Activated T-helper 1 cell treated with anti-CD3 and anti-CD28 coated beads, Interleukin-12 subunit alpha, Interleukin-12 subunit beta, Interleukin-2, Interleukin-4 antibody, amounts not matched to agents 30 ng/mL and 10 ng/mL and 1 ng/mL, durations not matched to agents 14 hours and 24 hours and 36 hours (primary cell): ENCODE data around the gene TMEM129. TPM values are rescaled to one million over a fixed set of nuclear protein-coding genes. Genes with fewer than 3 reads are reported as not detected.

ENCODE experiments used
- DNase-seq: peaks from one replicate; pipeline ENCODE4 v3.0.0; 2021; ENCODE audit warnings: low spot score
- H3K27ac Mint-ChIP-seq: one replicate; pipeline ENCODE4 v1.8.0; 2021; ENCODE audit warnings: mild to moderate bottlenecking, mixed read lengths
- H3K27me3 Mint-ChIP-seq: one replicate; pipeline ENCODE4 v1.8.0; 2022; ENCODE audit warnings: mild to moderate bottlenecking, moderate library complexity, mixed read lengths; ENCODE audit not compliant: insufficient read depth
- H3K36me3 Mint-ChIP-seq: one replicate; pipeline ENCODE4 v1.8.0; 2021; ENCODE audit warnings: low read depth, mixed read lengths
- H3K4me1 Mint-ChIP-seq: one replicate; pipeline ENCODE4 v1.8.0; 2021; ENCODE audit warnings: low read depth, mixed read lengths
- H3K4me3 Mint-ChIP-seq: one replicate; pipeline ENCODE4 v1.8.0; 2021; ENCODE audit warnings: mild to moderate bottlenecking, moderate library complexity, mixed read lengths
- H3K9me3 Mint-ChIP-seq: one replicate; pipeline ENCODE4 v1.8.0; 2021; ENCODE audit warnings: mixed read lengths
- intact Hi-C: fragments of 100-400 bp; cut with micrococcal nuclease; formaldehyde crosslinking; loops from one replicate; pipeline ENCODE4 v1.15.1; 2024
- total RNA-seq: library from RNA; stranded (reverse); gene quantifications from 2 replicates; pipeline ENCODE4 v1.2.3, GENCODE V29; 2022

The TMEM129 gene
- total RNA-seq, 1 donor from 2014 or later = 27.4 TPM

- intact Hi-C loops = no loop called here
- no peak for DNase-seq
- Mint-ChIP-seq H3K9me3 (no peaks in the 10 kb centered on the region), H3K36me3 (peaks cover 23% of the 10 kb centered on the region), H3K27me3 (no peaks in the 10 kb centered on the region), H3K4me1 (peaks cover 51% of the 10 kb centered on the region), H3K4me3 (peak overlapping the region; percentile 89), H3K27ac (peak overlapping the region; percentile 77)
Observed at GRCh38 chr4:1718095-1718850, 2.9 kb downstream of the TMEM129 start.

- no peaks in the 10 kb centered on the region for H3K27me3 Mint-ChIP-seq
- no peaks in the 10 kb centered on the region for H3K9me3 Mint-ChIP-seq
- no peak for DNase-seq
- intact Hi-C loops = no loop called here
- H3K4me3 Mint-ChIP-seq = no peak overlapping the region
- peaks cover 42% of the 10 kb centered on the region for H3K4me1 Mint-ChIP-seq
- peaks cover 19% of the 10 kb centered on the region for H3K36me3 Mint-ChIP-seq
- H3K27ac Mint-ChIP-seq = no peak overlapping the region
Observed at GRCh38 chr4:1717129-1718094, 3.7 kb downstream of the TMEM129 start.

- Mint-ChIP-seq H3K36me3 (peaks cover 17% of the 10 kb centered on the region), H3K4me1 (peaks cover 40% of the 10 kb centered on the region), H3K27me3 (no peaks in the 10 kb centered on the region), H3K27ac (peak overlapping the region; percentile 44), H3K4me3 (no peak overlapping the region), H3K9me3 (no peaks in the 10 kb centered on the region)
- intact Hi-C loops = no loop called here
- no peak for DNase-seq
Observed at GRCh38 chr4:1716065-1716945, 4.8 kb downstream of the TMEM129 start.

GRCh38 chr4:1715002-1715758 lies 5.9 kb downstream of the TMEM129 start:
- H3K27ac Mint-ChIP-seq = peak overlapping the region; percentile 44
- intact Hi-C loops = no loop called here

DNA sequence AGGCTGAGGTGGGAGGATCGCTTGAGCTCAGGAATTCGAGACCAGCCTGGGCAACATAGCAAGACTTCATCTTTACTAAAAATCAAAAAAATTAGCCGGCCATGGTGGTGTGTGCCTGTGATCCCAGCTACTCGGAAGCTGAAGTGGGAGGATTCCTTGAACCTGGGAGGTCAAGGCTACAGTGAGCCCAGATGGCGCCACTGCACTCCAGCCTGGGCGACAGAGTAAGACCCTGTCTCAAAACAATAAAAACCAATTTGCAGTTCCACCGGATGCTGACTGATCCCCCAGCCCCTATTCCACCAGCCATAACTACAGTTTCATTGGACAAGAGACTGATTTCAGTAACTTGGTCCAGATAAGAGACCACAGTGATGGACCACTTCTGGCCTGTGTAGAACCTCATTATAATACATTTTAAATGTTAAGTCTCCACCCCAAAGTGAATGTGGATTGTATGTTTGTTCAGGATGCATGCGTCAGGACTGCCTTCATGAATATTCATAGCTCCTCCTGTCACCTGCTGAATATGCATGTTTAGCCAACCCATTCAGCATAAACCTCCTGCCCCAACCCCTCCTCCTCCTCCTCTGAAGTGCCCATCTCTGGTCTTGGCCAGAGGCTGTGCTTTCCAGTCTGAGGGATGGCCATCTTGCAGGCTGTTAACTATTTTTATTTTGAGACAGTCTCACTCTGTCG lies 6.7 kb downstream of the TMEM129 start:
- intact Hi-C loops = loop anchor here (5.0 kb wide), 1 partner anchor 932 kb away; no protein-coding TSS in a partner anchor
- peaks cover 26% of the 10 kb centered on the region for H3K36me3 Mint-ChIP-seq
- DNase-seq = no peak
- no peaks in the 10 kb centered on the region for H3K27me3 Mint-ChIP-seq
- H3K27ac Mint-ChIP-seq = peak overlapping the region; percentile 89
- peak overlapping the region; percentile 95 for H3K4me3 Mint-ChIP-seq
- peaks cover 51% of the 10 kb centered on the region for H3K4me1 Mint-ChIP-seq
- H3K9me3 Mint-ChIP-seq = no peaks in the 10 kb centered on the region

More at GRCh38 chr4:1715002-1715758, 5.9 kb downstream of the TMEM129 start:
- H3K27me3 Mint-ChIP-seq = no peaks in the 10 kb centered on the region
- peaks cover 24% of the 10 kb centered on the region for H3K36me3 Mint-ChIP-seq
- H3K9me3 Mint-ChIP-seq = no peaks in the 10 kb centered on the region
- no peak for DNase-seq
- peaks cover 48% of the 10 kb centered on the region for H3K4me1 Mint-ChIP-seq
- peak overlapping the region; percentile 95 for H3K4me3 Mint-ChIP-seq

GRCh38 chr4:1713003-1713851 lies 7.9 kb downstream of the TMEM129 start:
- H3K4me3 Mint-ChIP-seq = peak overlapping the region; percentile 95
- peaks cover 26% of the 10 kb centered on the region for H3K36me3 Mint-ChIP-seq
- H3K4me1 Mint-ChIP-seq = peaks cover 55% of the 10 kb centered on the region
- peak overlapping the region; percentile 89 for H3K27ac Mint-ChIP-seq
- DNase-seq = no peak
- H3K27me3 Mint-ChIP-seq = no peaks in the 10 kb centered on the region
- intact Hi-C loops = loop anchor here (2.0 to 5.0 kb wide), 7 partner anchors 14 to 931 kb away; partner anchors contain the start of genes CFAP99, FGFRL1, MXD4 and NSD2
- no peaks in the 10 kb centered on the region for H3K9me3 Mint-ChIP-seq

DNA sequence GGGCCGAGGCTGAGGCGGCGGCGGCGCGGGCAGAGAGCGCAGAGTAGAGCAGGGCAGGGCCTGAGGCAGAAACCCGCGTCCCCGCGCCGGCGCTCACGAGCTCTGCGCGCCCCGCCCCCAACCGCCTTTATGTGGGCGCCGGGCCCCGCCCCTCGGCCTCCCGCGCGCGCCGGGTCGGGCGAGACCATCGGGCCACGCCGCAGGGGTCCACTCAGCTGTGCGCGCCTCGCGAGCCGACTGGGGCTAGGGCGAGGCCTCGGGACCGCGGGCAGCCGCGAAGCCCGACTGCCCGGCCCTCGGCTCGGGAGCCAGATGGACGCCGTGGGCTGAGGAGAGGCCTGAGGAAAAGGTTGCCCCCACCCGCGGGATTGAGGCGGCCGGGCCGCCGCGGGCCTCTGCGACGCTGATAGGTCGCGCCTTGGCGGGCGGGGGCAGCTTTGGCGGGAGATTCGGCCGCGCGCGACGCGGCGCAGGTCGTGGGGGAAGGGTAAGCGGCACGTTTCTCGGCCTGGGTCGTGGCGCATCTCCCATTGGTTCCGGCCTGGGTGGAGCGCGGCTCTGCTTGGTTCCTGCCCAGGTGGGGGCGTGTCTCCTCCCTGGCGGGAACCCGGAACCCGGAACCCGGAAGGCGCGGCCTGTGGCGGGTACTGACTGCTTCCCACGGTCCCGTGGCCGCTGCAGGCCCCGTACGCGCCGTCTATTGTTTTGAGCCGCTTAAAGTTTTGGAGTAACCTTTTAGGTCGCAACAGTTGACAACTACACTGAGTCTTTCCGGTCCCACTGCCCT lies 8.7 kb downstream of the TMEM129 start, which contains the start of gene SLBP:
SLBP (minus strand) TSS at position 104 of the 787 bp plus-strand sequence. CDS start 131 bp downstream, outside the sequence.
- H3K4me1 Mint-ChIP-seq = peaks cover 59% of the 10 kb centered on the region
- peak within 1 kb of the TSS; percentile 89 for H3K27ac Mint-ChIP-seq
- DNase-seq = peak; percentile 99
- intact Hi-C loops = loop anchor here (1.0 to 5.0 kb wide), 15 partner anchors 9 to 930 kb away; partner anchors contain the start of genes CFAP99, FAM193A, FAM53A and FGFRL1
- no peaks in the 10 kb centered on the region for H3K9me3 Mint-ChIP-seq
- peak within 1 kb of the TSS; percentile 99 for H3K4me3 Mint-ChIP-seq
- H3K36me3 Mint-ChIP-seq = peaks cover 28% of the 10 kb centered on the region
- H3K27me3 Mint-ChIP-seq = no peaks in the 10 kb centered on the region

GRCh38 chr4:1711571-1712215 lies 9.4 kb downstream of the TMEM129 start:
- peak overlapping the region; percentile 99 for H3K4me3 Mint-ChIP-seq
- H3K9me3 Mint-ChIP-seq = no peaks in the 10 kb centered on the region
- intact Hi-C loops = loop anchor here (1.0 to 5.0 kb wide), 15 partner anchors 10 to 929 kb away; partner anchors contain the start of genes CFAP99, FAM193A, FAM53A and FGFRL1
- no peak for DNase-seq
- H3K27me3 Mint-ChIP-seq = no peaks in the 10 kb centered on the region
- peaks cover 28% of the 10 kb centered on the region for H3K36me3 Mint-ChIP-seq
- H3K27ac Mint-ChIP-seq = peak overlapping the region; percentile 88
- peaks cover 59% of the 10 kb centered on the region for H3K4me1 Mint-ChIP-seq

DNA sequence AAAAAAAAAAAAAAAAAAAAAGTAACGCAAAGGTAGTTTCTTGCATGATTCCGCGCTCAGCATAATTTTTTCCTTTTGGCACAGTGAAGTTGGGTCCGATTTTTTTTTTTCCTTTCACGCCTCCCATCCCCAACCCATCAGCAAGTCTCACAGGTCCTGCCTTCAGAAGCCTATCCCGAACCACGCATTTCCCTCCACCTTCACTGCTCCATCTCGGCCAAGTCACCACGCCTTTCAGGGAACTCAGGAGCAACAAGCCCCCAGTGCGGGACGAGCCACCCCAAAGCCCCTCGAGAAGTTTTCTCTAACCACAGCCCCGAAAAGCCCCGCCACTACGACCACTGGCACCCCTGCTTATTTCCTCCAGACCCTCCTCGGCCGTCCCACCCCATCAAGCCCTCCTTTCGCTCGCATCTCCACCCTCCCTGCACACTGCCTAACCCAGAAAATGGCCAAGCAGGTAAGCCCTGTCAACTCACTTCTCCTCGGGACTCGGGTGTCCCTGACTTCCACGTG lies 10.0 kb downstream of the TMEM129 start:
- H3K27me3 Mint-ChIP-seq = no peaks in the 10 kb centered on the region
- H3K27ac Mint-ChIP-seq = peak overlapping the region; percentile 88
- DNase-seq = no peak
- intact Hi-C loops = loop anchor here (5.0 kb wide), 1 partner anchor 929 kb away; no protein-coding TSS in a partner anchor
- peaks cover 59% of the 10 kb centered on the region for H3K4me1 Mint-ChIP-seq
- H3K9me3 Mint-ChIP-seq = no peaks in the 10 kb centered on the region
- peaks cover 33% of the 10 kb centered on the region for H3K36me3 Mint-ChIP-seq
- peak overlapping the region; percentile 99 for H3K4me3 Mint-ChIP-seq
